Calu3 (cell line): ENCODE data around the gene DNPEP. TPM values are rescaled to one million over a fixed set of nuclear protein-coding genes. Genes with fewer than 3 reads are reported as not detected.

Experiments
- BruUV-seq: library from RNA; stranded (reverse); fragments of 400-500 nt; replicated peaks from 2 replicates; lab custom pipeline; 2021; lab: Mats Ljungman, UMichigan
- CTCF ChIA-PET: fragments of 300-600 bp; sonication (Branson Sonifier 250); formaldehyde crosslinking; loops from one replicate; lab custom pipeline; 2022; ENCODE audit warnings: antibody characterized with exemption; lab: Charles Lee
- DNase-seq: peaks from one replicate; pipeline ENCODE4 v3.0.0; 2022
- H3K27ac Mint-ChIP-seq: one replicate; pipeline ENCODE4 v1.8.0; 2022; ENCODE audit warnings: mixed read lengths; ENCODE audit not compliant: unreplicated experiment
- H3K27me3 Mint-ChIP-seq: one replicate; pipeline ENCODE4 v1.8.0; 2022; ENCODE audit warnings: mixed read lengths; ENCODE audit not compliant: unreplicated experiment
- H3K36me3 Mint-ChIP-seq: one replicate; pipeline ENCODE4 v1.8.0; 2022; ENCODE audit warnings: mild to moderate bottlenecking, moderate library complexity, mixed read lengths; ENCODE audit not compliant: insufficient read depth, unreplicated experiment
- H3K4me1 Mint-ChIP-seq: one replicate; pipeline ENCODE4 v1.8.0; 2022; ENCODE audit warnings: mild to moderate bottlenecking, low read depth, mixed read lengths; ENCODE audit not compliant: unreplicated experiment
- H3K4me3 Mint-ChIP-seq: one replicate; pipeline ENCODE4 v1.8.0; 2022; ENCODE audit warnings: mild to moderate bottlenecking, low read depth, moderate library complexity, mixed read lengths; ENCODE audit not compliant: unreplicated experiment
- H3K9me3 Mint-ChIP-seq: one replicate; pipeline ENCODE4 v1.8.0; 2022; ENCODE audit warnings: low read depth, mixed read lengths; ENCODE audit not compliant: unreplicated experiment
- CTCF ChIP-seq: fragments of 200-600 bp; IDR thresholded peaks from one replicate; pipeline ENCODE4 v1.8.0; 2022; ENCODE audit warnings: antibody characterized with exemption; ENCODE audit not compliant: unreplicated experiment
- intact Hi-C: fragments of 100-400 bp; cut with micrococcal nuclease; formaldehyde crosslinking; loops from one replicate; pipeline ENCODE4 v1.10.0; 2022; ENCODE audit not compliant: unreplicated experiment
- total RNA-seq: library from RNA; stranded (reverse); gene quantifications from 2 replicates; pipeline ENCODE4 v1.2.3, GENCODE V29; 2022

DNPEP gene
- total RNA-seq, 1 experiment from 2014 or later = 75.1 TPM

DNA sequence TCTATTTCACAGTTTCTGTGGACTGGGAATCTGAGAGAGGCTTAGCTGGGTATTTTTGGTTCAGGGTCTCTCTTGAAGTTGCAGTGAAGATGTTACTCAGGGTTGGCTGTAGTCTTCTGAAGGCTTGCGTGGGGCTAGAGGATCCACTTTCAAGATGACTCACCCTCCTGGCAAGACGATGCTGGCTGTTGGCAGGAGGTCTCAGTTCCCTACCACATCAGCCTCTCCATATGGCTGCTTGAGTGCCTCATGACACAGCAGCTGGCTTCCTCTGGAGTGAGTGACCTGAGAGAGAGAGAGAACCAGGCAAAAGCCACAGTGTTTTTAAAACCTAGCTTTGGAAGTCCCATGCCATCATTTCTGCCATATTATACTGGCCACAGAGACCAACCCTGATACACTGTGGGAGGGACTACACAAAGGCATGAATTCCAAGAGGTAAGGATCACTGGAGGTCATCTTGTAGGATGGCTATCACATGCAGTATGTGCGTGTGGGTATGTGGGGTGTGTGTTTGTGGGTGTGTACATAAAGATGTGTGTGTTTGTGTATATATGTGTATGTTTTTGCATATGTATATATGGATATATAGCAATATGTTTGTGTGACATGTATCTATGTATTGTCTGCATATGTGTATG lies 25.1 kb downstream of the DNPEP start:
- no peak overlapping the region for H3K27ac Mint-ChIP-seq
- DNase-seq = no peak

GRCh38 chr2:219362072-219362471 lies 25.6 kb downstream of the DNPEP start:
- no peaks in the 10 kb centered on the region for H3K9me3 Mint-ChIP-seq
- H3K4me3 Mint-ChIP-seq = no peak overlapping the region
- H3K4me1 Mint-ChIP-seq = no peaks in the 10 kb centered on the region
- peaks cover 4% of the 10 kb centered on the region for H3K36me3 Mint-ChIP-seq
- H3K27me3 Mint-ChIP-seq = peaks cover 40% of the 10 kb centered on the region
- DNase-seq = no peak
- intact Hi-C loops = no loop called here
- no peak overlapping the region for H3K27ac Mint-ChIP-seq
- BruUV-seq = no TSS peak
- CTCF ChIA-PET = interaction anchor here (0.6 to 0.7 kb wide), 2 partner anchors 182 to 262 kb away, joined by 3 to 4 read pairs; no protein-coding TSS in a partner anchor
- TF ChIP-seq CTCF = no peak

More for the DNA sequence above, 25.1 kb downstream of the DNPEP start:
- intact Hi-C loops = no loop called here
- Mint-ChIP-seq H3K4me1 (no peaks in the 10 kb centered on the region), H3K9me3 (no peaks in the 10 kb centered on the region), H3K4me3 (no peak overlapping the region), H3K36me3 (peaks cover 4% of the 10 kb centered on the region), H3K27me3 (peaks cover 37% of the 10 kb centered on the region)
- no peak for TF ChIP-seq CTCF
- CTCF ChIA-PET = interaction anchor here (0.6 to 0.7 kb wide), 2 partner anchors 183 to 262 kb away, joined by 3 to 4 read pairs; no protein-coding TSS in a partner anchor
- BruUV-seq = no TSS peak

DNA sequence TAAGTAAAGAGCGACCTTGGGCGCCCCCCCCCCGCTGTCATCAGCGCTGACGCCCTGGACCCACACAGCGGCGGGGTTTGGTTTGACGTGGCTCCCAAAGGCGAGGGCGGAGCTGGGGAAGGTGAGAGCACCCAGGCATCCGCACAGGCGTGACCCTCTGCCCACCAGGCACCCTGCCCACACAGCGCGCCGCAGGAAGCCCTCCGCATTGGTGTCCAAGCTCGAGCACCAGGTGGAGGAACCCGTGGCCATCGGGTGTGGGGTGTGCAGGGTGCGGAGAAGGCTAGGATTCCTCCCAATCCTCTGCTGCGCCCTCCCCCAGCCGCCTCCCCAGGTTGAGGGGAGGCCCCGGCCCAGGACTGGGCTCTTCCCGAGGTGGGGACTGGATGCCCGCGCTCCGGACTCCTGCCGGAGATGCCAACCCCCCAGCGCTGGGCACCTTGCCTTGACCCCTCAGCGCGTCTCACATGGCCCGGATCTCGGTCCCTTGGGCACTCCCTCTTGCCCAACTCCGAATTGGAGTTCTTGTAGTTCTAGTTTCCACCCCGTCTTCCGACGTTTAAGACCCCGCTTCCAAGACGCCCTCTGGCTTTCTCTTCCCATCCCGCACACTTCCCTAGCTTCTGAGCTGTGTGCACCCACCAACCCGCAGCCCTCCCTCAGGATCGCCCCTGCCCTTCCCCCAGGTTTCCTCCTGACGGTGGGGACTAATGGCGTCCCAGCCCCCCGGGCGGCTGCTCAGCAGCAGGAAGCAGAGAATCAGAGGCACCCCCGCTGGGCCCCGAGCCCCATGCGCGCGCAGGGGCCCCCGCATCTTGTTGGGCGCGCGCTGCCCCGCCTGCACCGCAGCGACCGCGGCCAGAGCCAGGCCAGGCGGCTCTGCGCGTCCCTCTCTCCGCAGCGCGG lies 29.3 kb downstream of the DNPEP start:
- H3K27me3 Mint-ChIP-seq = peaks cover 75% of the 10 kb centered on the region
- H3K4me3 Mint-ChIP-seq = no peak overlapping the region
- intact Hi-C loops = no loop called here
- TF ChIP-seq CTCF = no peak
- no peak for DNase-seq
- no peak overlapping the region for H3K27ac Mint-ChIP-seq
- BruUV-seq = no TSS peak
- CTCF ChIA-PET = interaction anchor here (0.8 kb wide), 1 partner anchor 13 kb away, joined by 3 read pairs; no protein-coding TSS in a partner anchor
- H3K4me1 Mint-ChIP-seq = no peaks in the 10 kb centered on the region
- H3K9me3 Mint-ChIP-seq = no peaks in the 10 kb centered on the region
- peaks cover 4% of the 10 kb centered on the region for H3K36me3 Mint-ChIP-seq

GRCh38 chr2:219356834-219357233 lies 30.9 kb downstream of the DNPEP start:
- Mint-ChIP-seq H3K27me3 (peaks cover 75% of the 10 kb centered on the region), H3K4me1 (no peaks in the 10 kb centered on the region), H3K27ac (no peak overlapping the region), H3K36me3 (peaks cover 4% of the 10 kb centered on the region), H3K4me3 (no peak overlapping the region), H3K9me3 (no peaks in the 10 kb centered on the region)
- intact Hi-C loops = no loop called here
- BruUV-seq = no TSS peak
- CTCF ChIA-PET = no interaction called here
- DNase-seq = no peak
- no peak for TF ChIP-seq CTCF
